ENCODE data around the gene BRD2. TPM values are rescaled to one million over a fixed set of nuclear protein-coding genes. Genes with fewer than 3 reads are reported as not detected.
A peak's percentile ranks its signal among the peaks of the same experiment; 100 is the strongest.

Gene BRD2
- total RNA-seq, 2 experiments from 2014 or later = 298 to 335 TPM

- peak overlapping the region; percentile 90 for H3K4me3 Mint-ChIP-seq
- no peaks in the 10 kb centered on the region for H3K9me3 Mint-ChIP-seq
- H3K27ac Mint-ChIP-seq = peak overlapping the region; percentile 98
- DNase-seq = peak; percentile 50
- no peaks in the 10 kb centered on the region for H3K27me3 Mint-ChIP-seq
- H3K36me3 Mint-ChIP-seq = peaks cover 5% of the 10 kb centered on the region
- H3K4me1 Mint-ChIP-seq = peaks cover 82% of the 10 kb centered on the region
Observed at GRCh38 chr6:32943864-32944649, 24.3 kb upstream of the BRD2 start.

GRCh38 chr6:32945108-32945760, 23.2 kb upstream of the BRD2 start:
- Mint-ChIP-seq H3K27me3 (no peaks in the 10 kb centered on the region), H3K4me3 (peak overlapping the region; percentile 48), H3K36me3 (peaks cover 7% of the 10 kb centered on the region), H3K9me3 (no peaks in the 10 kb centered on the region), H3K27ac (peak overlapping the region; percentile 98), H3K4me1 (peaks cover 86% of the 10 kb centered on the region)
- DNase-seq = peak; percentile 77

GRCh38 chr6:32945953-32946352, 22.4 kb upstream of the BRD2 start:
- no peak overlapping the region for H3K4me3 Mint-ChIP-seq
- H3K36me3 Mint-ChIP-seq = peaks cover 7% of the 10 kb centered on the region
- H3K4me1 Mint-ChIP-seq = peaks cover 84% of the 10 kb centered on the region
- no peak for DNase-seq
- no peaks in the 10 kb centered on the region for H3K9me3 Mint-ChIP-seq
- H3K27ac Mint-ChIP-seq = peak overlapping the region; percentile 98
- H3K27me3 Mint-ChIP-seq = no peaks in the 10 kb centered on the region

GRCh38 chr6:32946893-32947292, 21.5 kb upstream of the BRD2 start:
- Mint-ChIP-seq H3K36me3 (peaks cover 7% of the 10 kb centered on the region), H3K27ac (no peak overlapping the region), H3K27me3 (no peaks in the 10 kb centered on the region), H3K4me3 (no peak overlapping the region), H3K4me1 (peaks cover 76% of the 10 kb centered on the region), H3K9me3 (no peaks in the 10 kb centered on the region)
- no peak for DNase-seq

GRCh38 chr6:32947552-32948465, 20.6 kb upstream of the BRD2 start:
- Mint-ChIP-seq H3K9me3 (no peaks in the 10 kb centered on the region), H3K4me1 (peaks cover 76% of the 10 kb centered on the region), H3K36me3 (peaks cover 7% of the 10 kb centered on the region), H3K27ac (no peak overlapping the region), H3K27me3 (no peaks in the 10 kb centered on the region), H3K4me3 (no peak overlapping the region)
- DNase-seq = no peak

- Mint-ChIP-seq H3K27me3 (no peaks in the 10 kb centered on the region), H3K4me1 (peaks cover 76% of the 10 kb centered on the region), H3K27ac (no peak overlapping the region), H3K9me3 (no peaks in the 10 kb centered on the region), H3K36me3 (peaks cover 7% of the 10 kb centered on the region), H3K4me3 (no peak overlapping the region)
- DNase-seq = no peak
Observed at GRCh38 chr6:32949113-32949512, 19.3 kb upstream of the BRD2 start.

GRCh38 chr6:32950010-32950409, 18.4 kb upstream of the BRD2 start:
- H3K9me3 Mint-ChIP-seq = no peaks in the 10 kb centered on the region
- H3K4me1 Mint-ChIP-seq = peaks cover 75% of the 10 kb centered on the region
- no peak overlapping the region for H3K4me3 Mint-ChIP-seq
- H3K27ac Mint-ChIP-seq = peak overlapping the region; percentile 42
- DNase-seq = no peak
- peaks cover 7% of the 10 kb centered on the region for H3K36me3 Mint-ChIP-seq
- H3K27me3 Mint-ChIP-seq = no peaks in the 10 kb centered on the region

GRCh38 chr6:32950449-32950848, 17.9 kb upstream of the BRD2 start:
- Mint-ChIP-seq H3K9me3 (no peaks in the 10 kb centered on the region), H3K36me3 (peaks cover 5% of the 10 kb centered on the region), H3K4me1 (peaks cover 75% of the 10 kb centered on the region), H3K27me3 (no peaks in the 10 kb centered on the region), H3K4me3 (no peak overlapping the region), H3K27ac (no peak overlapping the region)
- DNase-seq = no peak

- no peaks in the 10 kb centered on the region for H3K27me3 Mint-ChIP-seq
- H3K9me3 Mint-ChIP-seq = no peaks in the 10 kb centered on the region
- H3K27ac Mint-ChIP-seq = peak within 1 kb of the TSS; percentile 78
- H3K4me1 Mint-ChIP-seq = peaks cover 72% of the 10 kb centered on the region
- H3K36me3 Mint-ChIP-seq = peaks cover 4% of the 10 kb centered on the region
- peak within 1 kb of the TSS; percentile 67 for H3K4me3 Mint-ChIP-seq
- DNase-seq = peak; percentile 64
Observed at GRCh38 chr6:32952817-32953739, 15.3 kb upstream of the BRD2 start, which contains the start of gene HLA-DMA. HLA-DMA (minus strand) TSS chr6:32953097; CDS start chr6:32953036, 61 bp downstream.

- peaks cover 5% of the 10 kb centered on the region for H3K36me3 Mint-ChIP-seq
- H3K9me3 Mint-ChIP-seq = no peaks in the 10 kb centered on the region
- peaks cover 66% of the 10 kb centered on the region for H3K4me1 Mint-ChIP-seq
- H3K27me3 Mint-ChIP-seq = no peaks in the 10 kb centered on the region
- no peak overlapping the region for H3K4me3 Mint-ChIP-seq
- no peak overlapping the region for H3K27ac Mint-ChIP-seq
- no peak for DNase-seq
Observed at GRCh38 chr6:32953775-32954174, 14.6 kb upstream of the BRD2 start.

- Mint-ChIP-seq H3K4me1 (peaks cover 61% of the 10 kb centered on the region), H3K27me3 (no peaks in the 10 kb centered on the region), H3K27ac (no peak overlapping the region), H3K4me3 (no peak overlapping the region), H3K36me3 (peaks cover 2% of the 10 kb centered on the region), H3K9me3 (no peaks in the 10 kb centered on the region)
- no peak for DNase-seq
Observed at GRCh38 chr6:32954267-32954666, 14.1 kb upstream of the BRD2 start.

GRCh38 chr6:32954986-32955802, 13.2 kb upstream of the BRD2 start:
- peak overlapping the region; percentile 4 for H3K4me3 Mint-ChIP-seq
- H3K36me3 Mint-ChIP-seq = peaks cover 5% of the 10 kb centered on the region
- peaks cover 59% of the 10 kb centered on the region for H3K4me1 Mint-ChIP-seq
- peak overlapping the region; percentile 57 for H3K27ac Mint-ChIP-seq
- DNase-seq = no peak
- no peaks in the 10 kb centered on the region for H3K27me3 Mint-ChIP-seq
- H3K9me3 Mint-ChIP-seq = no peaks in the 10 kb centered on the region

- H3K27ac Mint-ChIP-seq = peak overlapping the region; percentile 39
- peaks cover under 1% of the 10 kb centered on the region for H3K9me3 Mint-ChIP-seq
- DNase-seq = no peak
- no peak overlapping the region for H3K4me3 Mint-ChIP-seq
- H3K36me3 Mint-ChIP-seq = peaks cover 9% of the 10 kb centered on the region
- H3K27me3 Mint-ChIP-seq = no peaks in the 10 kb centered on the region
- peaks cover 60% of the 10 kb centered on the region for H3K4me1 Mint-ChIP-seq
Observed at GRCh38 chr6:32956176-32956575, 12.2 kb upstream of the BRD2 start.

All from activated naive CD8-positive, alpha-beta T cell treated with anti-CD3 and anti-CD28 coated beads for 36 hours (primary cell).